MM.1S (cell line): ENCODE results near the gene TMEM150C.
"Not testable (repeated sequence)": the region's sequence is repeated elsewhere in the genome, so short reads cannot be mapped to it uniquely, and the experiment has no call there.

Source experiments
- DNase-seq: peaks from one replicate; pipeline ENCODE4 v3.0.0-alpha.2; 2015
- H2AFZ ChIP-seq: fragments of 300-600 bp; sonication (generic); 2 replicates; pipeline ENCODE4 v1.6.0; 2016; ENCODE audit warnings: antibody characterized with exemption, low read length
- H3F3A ChIP-seq: fragments of 300-600 bp; sonication (generic); 2 replicates; pipeline ENCODE4 v1.6.1; 2016; ENCODE audit warnings: mild to moderate bottlenecking, antibody characterized with exemption, low read length, moderate library complexity, mixed read lengths; ENCODE audit not compliant: insufficient read depth
- H3K27ac ChIP-seq: fragments of 300-600 bp; sonication (generic); 2 replicates; pipeline ENCODE4 v1.5.1; 2016; ENCODE audit warnings: mild to moderate bottlenecking, low read length
- H3K27me3 ChIP-seq: fragments of 300-600 bp; sonication (generic); replicated peaks from 2 replicates; pipeline ENCODE4 v1.6.0; 2016; ENCODE audit warnings: low read length; ENCODE audit not compliant: insufficient read depth
- H3K36me3 ChIP-seq: fragments of 300-600 bp; sonication (generic); replicated peaks from 2 replicates; pipeline ENCODE4 v1.6.1; 2016; ENCODE audit warnings: mild to moderate bottlenecking, low read length, mixed read lengths; ENCODE audit not compliant: insufficient read depth
- H3K4me1 ChIP-seq: fragments of 300-600 bp; sonication (generic); 2 replicates; pipeline ENCODE4 v1.6.1; 2016; ENCODE audit warnings: low read length, mixed read lengths
- H3K4me2 ChIP-seq: fragments of 300-600 bp; sonication (generic); 2 replicates; pipeline ENCODE4 v1.6.0; 2016; ENCODE audit warnings: low read depth, low read length
- H3K4me3 ChIP-seq: fragments of 300-600 bp; sonication (generic); 2 replicates; pipeline ENCODE4 v1.5.1; 2016; ENCODE audit warnings: low read length, mixed read lengths
- H3K79me2 ChIP-seq: fragments of 300-600 bp; sonication (generic); 2 replicates; pipeline ENCODE4 v1.6.1; 2016; ENCODE audit warnings: mixed run types, low read length, mixed read lengths
- H3K9ac ChIP-seq: fragments of 300-600 bp; sonication (generic); 2 replicates; pipeline ENCODE4 v1.6.1; 2016; ENCODE audit warnings: low read length, mixed read lengths
- H3K9me2 ChIP-seq: fragments of 300-600 bp; sonication (generic); replicated peaks from 2 replicates; pipeline ENCODE4 v1.6.1; 2016; ENCODE audit warnings: mild to moderate bottlenecking, low read length, mixed read lengths; ENCODE audit not compliant: insufficient read depth
- H3K9me3 ChIP-seq: fragments of 300-600 bp; sonication (generic); replicated peaks from 2 replicates; pipeline ENCODE4 v1.6.1; 2016; ENCODE audit warnings: mild to moderate bottlenecking, low read length, mixed read lengths; ENCODE audit not compliant: insufficient read depth
- H4K20me1 ChIP-seq: fragments of 300-600 bp; sonication (generic); 2 replicates; pipeline ENCODE4 v1.6.1; 2016; ENCODE audit warnings: mild to moderate bottlenecking, low read length, moderate library complexity, mixed read lengths; ENCODE audit not compliant: insufficient read depth
- CTCF ChIP-seq: fragments of 300-600 bp; sonication (generic); IDR thresholded peaks from 2 replicates; pipeline ENCODE4 v1.5.1; 2016; ENCODE audit warnings: antibody characterized with exemption, low read length, mixed read lengths
- EZH2 ChIP-seq: fragments of 300-600 bp; sonication (generic); optimal IDR thresholded peaks from 2 replicates; pipeline ENCODE3; 2017; ENCODE audit warnings: low read depth, mild to moderate bottlenecking, antibody characterized with exemption, low read length, mixed read lengths
- EZH2phosphoT487 ChIP-seq: fragments of 300-600 bp; sonication (generic); IDR thresholded peaks from 2 replicates; pipeline ENCODE4 v1.6.1; 2018; ENCODE audit warnings: antibody characterized with exemption, low read length

Gene TMEM150C

GRCh38 chr4:82562564-82562854 lies 721 bp upstream of the TMEM150C start:
- H3F3A ChIP-seq = no peaks in the 10 kb centered on the region
- H4K20me1 ChIP-seq = no peaks in the 10 kb centered on the region
- no peak overlapping the region for H3K27ac ChIP-seq
- H3K79me2 ChIP-seq = no peaks in the 10 kb centered on the region
- no peaks in the 10 kb centered on the region for H3K9me2 ChIP-seq
- no peaks in the 10 kb centered on the region for H3K9me3 ChIP-seq
- peaks cover 3% of the 10 kb centered on the region; the same call in 1 of the 2 replicates for H3K27me3 ChIP-seq
- no peak for DNase-seq
- no peaks in the 10 kb centered on the region for H3K4me1 ChIP-seq
- H3K4me3 ChIP-seq = no peak overlapping the region
- no peaks in the 10 kb centered on the region for H3K36me3 ChIP-seq
- TF ChIP-seq CTCF (no peak), EZH2phosphoT487 (no peak), EZH2 (no peak)
- H2AFZ ChIP-seq = no peak overlapping the region
- H3K9ac ChIP-seq = no peak overlapping the region
- H3K4me2 ChIP-seq = no peak overlapping the region

DNA sequence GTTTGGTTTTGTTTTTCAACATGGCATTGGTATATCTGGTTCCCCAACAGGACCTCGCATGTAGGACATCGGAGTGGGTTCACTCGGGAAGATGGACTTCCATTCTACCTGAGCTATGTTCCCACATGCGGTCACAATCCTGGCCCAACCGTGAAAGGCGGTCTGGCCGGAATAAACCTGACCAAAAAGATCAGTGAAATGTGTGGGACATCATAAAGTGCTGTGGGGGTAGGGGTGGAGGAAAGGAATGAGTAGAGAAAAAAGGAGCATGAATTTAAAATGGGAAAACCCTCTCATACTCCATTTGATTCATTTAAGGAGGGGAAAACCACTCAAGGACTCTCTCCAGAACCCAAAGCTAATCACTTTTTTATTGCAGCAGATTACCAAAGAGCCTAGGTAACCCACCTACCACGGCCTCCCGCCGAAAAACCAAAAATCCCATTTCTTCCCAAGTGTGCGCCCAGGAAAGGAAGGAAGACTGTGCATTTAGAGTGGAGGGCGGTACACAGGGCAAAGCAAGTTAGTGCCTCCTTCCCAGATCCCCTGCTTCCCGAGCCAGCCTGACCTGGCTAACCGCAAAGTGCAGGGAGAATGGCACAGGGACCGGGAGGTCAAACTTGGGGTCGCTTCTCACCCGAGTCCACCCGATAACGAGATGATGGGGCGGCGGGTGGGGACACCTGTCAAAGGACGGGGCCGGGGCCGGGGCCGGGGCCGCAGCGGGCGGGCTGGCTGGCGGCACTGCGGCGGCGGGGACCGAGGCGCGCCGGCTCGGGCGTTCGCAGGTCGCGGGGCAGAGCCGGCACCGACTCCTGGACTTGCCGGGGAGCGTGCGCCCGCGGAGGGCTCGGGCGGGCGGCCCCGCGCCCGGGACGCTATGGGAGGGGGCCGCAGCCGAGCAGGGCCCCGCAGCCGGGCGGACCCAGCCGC lies 669 bp downstream of the TMEM150C start:
- H4K20me1 ChIP-seq = no peaks in the 10 kb centered on the region
- no peaks in the 10 kb centered on the region for H3K36me3 ChIP-seq
- no peaks in the 10 kb centered on the region for H3K9me2 ChIP-seq
- H3F3A ChIP-seq = no peaks in the 10 kb centered on the region
- no peaks in the 10 kb centered on the region for H3K9me3 ChIP-seq
- no peak for DNase-seq
- no peak overlapping the region for H2AFZ ChIP-seq
- H3K27me3 ChIP-seq = peaks cover 3% of the 10 kb centered on the region; the same call in 1 of the 2 replicates
- no peak overlapping the region for H3K27ac ChIP-seq
- TF ChIP-seq EZH2 = no peak
- TF ChIP-seq CTCF = no peak
- no peak for TF ChIP-seq EZH2phosphoT487
- H3K9ac ChIP-seq = no peak overlapping the region
- H3K4me2 ChIP-seq = no peak overlapping the region
- H3K79me2 ChIP-seq = no peaks in the 10 kb centered on the region
- no peaks in the 10 kb centered on the region for H3K4me1 ChIP-seq
- no peak overlapping the region for H3K4me3 ChIP-seq

DNA sequence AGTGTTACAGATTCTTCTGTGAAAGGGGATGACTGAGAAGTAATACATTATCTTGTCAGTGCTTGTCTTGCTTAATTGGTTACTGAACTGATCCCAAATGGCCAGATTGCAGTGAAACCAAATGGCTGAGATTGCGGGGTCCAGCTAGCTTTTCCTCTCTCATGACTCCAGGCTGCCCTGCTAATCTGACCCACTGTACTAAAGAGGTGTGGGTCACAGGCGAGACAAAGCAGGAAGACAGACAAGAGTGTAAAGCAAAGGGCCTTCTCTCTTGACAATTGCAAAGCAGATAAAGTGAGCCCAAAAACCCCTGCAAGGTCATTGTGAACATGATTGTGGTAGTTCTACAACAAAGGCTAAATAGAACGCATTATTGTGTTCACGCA lies 2.1 kb downstream of the TMEM150C start:
- TF ChIP-seq EZH2 = no peak
- TF ChIP-seq EZH2phosphoT487 = no peak
- TF ChIP-seq CTCF = no peak
- Histone ChIP-seq H2AFZ (no peak overlapping the region), H3K36me3 (no peaks in the 10 kb centered on the region), H3K27ac (no peak overlapping the region), H3K4me2 (no peak overlapping the region), H3K9me3 (no peaks in the 10 kb centered on the region), H3F3A (no peaks in the 10 kb centered on the region), H3K4me3 (no peak overlapping the region), H4K20me1 (no peaks in the 10 kb centered on the region), H3K9me2 (no peaks in the 10 kb centered on the region), H3K27me3 (peaks cover 3% of the 10 kb centered on the region; the same call in 1 of the 2 replicates), H3K9ac (no peak overlapping the region), H3K79me2 (no peaks in the 10 kb centered on the region), H3K4me1 (no peaks in the 10 kb centered on the region)
- DNase-seq = no peak

- H3K9me2 ChIP-seq, H3K4me2 ChIP-seq, H4K20me1 ChIP-seq, H3K27ac ChIP-seq, H3K36me3 ChIP-seq, H3K27me3 ChIP-seq, H3K9ac ChIP-seq, DNase-seq, H2AFZ ChIP-seq, H3K9me3 ChIP-seq, H3K79me2 ChIP-seq, H3K4me1 ChIP-seq, H3F3A ChIP-seq, H3K4me3 ChIP-seq: not testable (repeated sequence)
Measured at GRCh38 chr4:82559090-82559734, 2.6 kb downstream of the TMEM150C start.
